Nucleus accumbens (tissue), 56 donors: ENCODE results near the gene AADAT.
A peak's percentile ranks its signal among the peaks of the same experiment; 100 is the strongest.
"Not testable (repeated sequence)": the region's sequence is repeated elsewhere in the genome, so short reads cannot be mapped to it uniquely, and the experiment has no call there.

Experiments
- DNase-seq, 56 donors: peaks; one replicate each; lab custom pipeline; 2025; lab: John Stamatoyannopoulos, UW

Gene AADAT

GRCh38 chr4:170091069-170091696, 1.4 kb upstream of the AADAT start:
- no peak for DNase-seq

DNA sequence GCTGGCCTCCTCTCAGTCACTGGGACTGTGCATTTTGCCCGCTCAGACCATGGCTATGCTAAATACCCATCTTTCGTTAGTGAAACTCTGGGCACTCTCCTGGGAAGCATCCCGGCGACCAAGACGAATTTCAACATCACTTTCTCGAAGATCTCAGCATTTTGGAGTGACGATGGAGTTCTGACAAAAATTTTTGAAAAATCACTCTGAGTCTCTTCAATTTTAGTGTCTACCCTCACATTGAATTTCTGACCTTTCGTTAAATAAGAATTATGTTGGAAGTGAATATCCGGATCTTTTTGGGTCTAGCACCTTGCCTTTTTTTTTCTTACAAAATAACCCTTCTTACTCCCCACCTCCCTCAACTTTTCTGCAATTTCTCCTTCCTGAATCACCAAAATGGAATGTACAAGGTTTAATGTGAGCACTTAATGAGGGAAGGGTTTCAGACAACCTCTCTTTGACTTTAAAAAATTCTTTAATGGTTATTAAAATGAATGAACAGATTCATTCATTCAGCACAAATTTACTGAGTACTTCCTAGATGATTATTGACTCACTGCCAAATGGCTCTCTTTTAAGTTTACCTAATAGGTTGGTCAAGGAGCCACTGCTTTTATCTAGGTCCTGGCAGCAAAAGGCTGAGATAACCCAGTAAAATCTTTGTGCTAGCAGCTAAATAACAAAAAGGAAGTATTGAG, 746 bp upstream of the AADAT start:
- DNase-seq: no peak

GRCh38 chr4:170089274-170089667, 485 bp downstream of the AADAT start:
- DNase-seq: peak in 50 of 56 donors; percentile 4 to 80 (median 46)

GRCh38 chr4:170088716-170089115, 1.0 kb downstream of the AADAT start:
- no peak for DNase-seq

DNA sequence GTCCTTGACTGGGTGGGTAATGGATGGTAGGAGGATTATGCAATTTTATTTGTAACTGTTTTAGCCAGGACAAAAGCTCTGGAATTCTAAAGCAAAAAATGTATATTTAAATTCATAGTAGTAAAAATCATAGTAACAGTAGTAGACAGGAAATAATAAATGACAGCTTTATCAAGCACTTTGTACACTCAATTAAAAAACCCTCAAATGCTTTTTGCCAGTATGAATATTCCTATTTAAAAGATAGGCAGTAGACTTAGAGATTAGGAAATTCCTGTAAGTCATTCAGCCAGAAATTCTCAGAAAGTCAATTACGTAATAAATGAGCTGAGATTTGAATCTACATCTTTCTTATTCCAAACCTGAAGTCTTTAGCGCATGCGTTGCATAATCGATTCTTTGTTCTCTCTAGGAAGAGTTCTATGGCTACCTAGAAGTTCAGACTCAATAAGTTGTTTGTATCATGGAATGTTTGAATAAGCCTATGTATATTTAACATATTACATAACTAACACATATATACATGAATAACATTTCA, 2.5 kb downstream of the AADAT start:
- no peak for DNase-seq

GRCh38 chr4:170083541-170083940, 6.2 kb downstream of the AADAT start:
- no peak for DNase-seq

DNA sequence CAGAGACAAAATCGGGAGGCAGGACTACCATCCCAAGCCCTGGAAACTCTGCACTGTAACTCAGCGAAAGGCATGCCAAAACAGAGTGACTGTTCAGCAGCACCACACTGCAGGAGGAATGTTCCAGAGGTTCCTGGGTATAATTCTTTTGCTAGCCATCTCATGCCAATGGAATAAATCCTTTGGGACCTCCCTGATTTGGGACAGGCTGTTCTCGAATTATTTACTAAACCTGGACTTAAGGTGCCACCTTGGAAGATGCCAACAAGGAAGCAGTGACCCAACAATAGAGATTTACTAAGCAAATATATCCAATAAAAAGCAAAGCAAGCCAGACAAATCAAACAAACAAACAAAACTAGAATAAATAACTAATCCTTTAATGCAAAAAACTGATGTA, 9.3 kb downstream of the AADAT start:
- no peak for DNase-seq

DNA sequence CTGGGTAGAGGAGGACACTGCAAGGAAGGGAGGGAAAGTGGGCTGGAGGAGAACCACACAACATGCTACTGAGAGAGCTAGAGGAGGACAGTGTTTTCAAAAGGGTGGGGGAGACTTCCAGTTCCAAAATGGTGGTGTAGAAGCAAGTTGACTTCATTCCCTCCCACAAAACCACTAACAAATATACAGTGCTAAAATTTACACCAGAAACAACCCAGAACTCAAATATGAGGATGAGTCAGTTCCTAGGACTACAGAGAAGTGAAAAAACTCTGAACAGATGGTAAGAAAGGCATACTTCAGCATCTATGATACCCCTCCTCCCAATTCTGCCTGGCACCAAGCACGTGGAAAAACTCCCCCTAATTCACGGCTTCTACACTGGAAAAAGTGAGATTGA, 9.8 kb downstream of the AADAT start:
- DNase-seq: no peak

DNA sequence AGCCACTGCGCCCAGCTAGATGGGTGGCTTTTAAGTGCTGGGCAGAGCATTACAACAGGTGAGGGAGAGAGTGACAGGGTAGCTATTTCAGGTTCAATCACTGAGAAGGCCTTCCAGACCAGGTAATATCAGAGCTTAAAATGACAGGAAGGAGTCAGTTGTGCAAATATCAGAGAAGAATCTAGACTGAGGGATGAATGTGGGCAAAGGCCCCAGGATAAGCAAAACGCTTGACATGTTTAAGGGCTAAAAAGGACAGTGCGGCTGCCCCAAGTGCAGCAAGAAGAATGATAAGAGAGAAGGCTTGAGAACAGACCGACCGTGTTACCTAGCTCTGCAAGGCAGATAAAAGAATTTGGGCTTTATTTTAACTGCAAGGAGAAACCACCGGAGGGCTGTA, 18.6 kb downstream of the AADAT start:
- no peak for DNase-seq

- no peak for DNase-seq
Measured at GRCh38 chr4:170068438-170069128, 21.2 kb downstream of the AADAT start.

DNA sequence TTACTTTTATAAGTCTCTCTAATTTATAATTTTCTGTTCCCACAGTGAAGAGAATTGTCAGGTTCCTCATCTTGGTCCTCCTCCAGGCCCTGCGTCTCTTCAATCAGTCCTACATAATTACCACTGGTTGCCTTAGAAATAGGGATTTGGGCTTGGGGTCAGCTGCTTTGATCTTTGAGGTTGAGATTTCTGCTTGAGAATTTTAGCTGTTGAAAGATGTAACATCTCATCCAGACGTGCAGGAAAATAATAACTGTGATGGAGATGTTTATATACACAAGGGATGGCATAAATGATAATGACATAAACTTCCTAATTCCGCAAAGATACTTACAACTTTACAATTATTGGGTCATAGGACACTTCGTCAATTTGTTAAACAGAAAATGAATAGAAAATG, 30.3 kb downstream of the AADAT start:
- DNase-seq: no peak

DNA sequence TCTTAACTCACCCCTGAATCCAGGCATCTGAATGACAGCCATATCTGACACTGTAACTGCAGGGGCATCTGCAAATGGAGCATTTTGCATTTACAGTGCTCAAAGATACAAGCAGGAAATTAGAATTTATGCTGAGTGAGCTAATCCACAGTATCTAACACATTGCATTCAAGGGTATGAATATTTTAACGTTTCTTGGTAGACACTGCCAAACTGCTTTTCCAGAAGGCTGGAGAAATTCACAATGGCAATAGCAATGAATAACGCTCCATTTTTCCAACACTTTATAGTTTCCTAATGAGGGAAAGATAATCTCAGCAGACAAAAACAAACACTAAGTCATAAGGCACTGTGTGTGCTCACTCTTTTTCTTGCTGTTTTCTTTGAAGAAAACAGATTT, 30.9 kb downstream of the AADAT start:
- DNase-seq: no peak

DNA sequence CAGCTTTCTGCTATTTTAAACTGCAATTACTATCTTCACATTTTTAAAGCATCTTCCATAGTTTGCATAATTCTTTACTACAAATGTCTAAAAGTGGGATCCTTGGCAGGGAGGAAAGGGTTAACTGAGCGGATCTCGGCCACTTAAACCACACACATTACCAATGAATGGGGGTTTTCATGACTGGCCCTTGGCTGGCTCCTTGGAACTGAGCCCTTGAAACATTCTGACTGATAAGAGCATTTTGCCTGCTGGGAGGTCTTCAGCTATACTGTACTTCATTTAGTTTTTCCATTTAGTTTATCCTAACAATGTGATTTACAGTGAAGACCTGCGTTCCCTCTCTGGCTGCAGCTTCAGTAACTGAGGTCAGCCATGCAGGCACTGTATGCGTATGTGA, 31.9 kb downstream of the AADAT start:
- DNase-seq: no peak

DNA sequence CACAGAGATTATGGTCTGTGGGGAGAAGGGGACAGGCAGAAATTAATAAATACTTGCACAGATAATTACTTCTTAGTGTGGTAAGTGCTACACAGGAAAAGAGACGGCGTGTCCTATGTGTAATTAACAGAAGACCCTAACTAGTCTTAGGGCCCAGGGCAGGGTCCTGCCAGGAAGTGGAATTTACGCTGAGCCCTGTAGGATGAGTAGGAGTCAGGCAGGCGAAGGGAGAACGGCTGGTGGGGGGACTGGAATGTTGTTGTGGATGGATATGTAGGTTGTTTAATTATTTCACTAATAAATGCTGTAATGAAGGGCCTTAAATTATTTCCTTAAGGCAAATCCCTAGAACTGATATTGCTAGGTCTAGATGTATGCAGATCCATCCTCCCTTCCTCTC, 36.8 kb downstream of the AADAT start:
- DNase-seq: no peak

DNA sequence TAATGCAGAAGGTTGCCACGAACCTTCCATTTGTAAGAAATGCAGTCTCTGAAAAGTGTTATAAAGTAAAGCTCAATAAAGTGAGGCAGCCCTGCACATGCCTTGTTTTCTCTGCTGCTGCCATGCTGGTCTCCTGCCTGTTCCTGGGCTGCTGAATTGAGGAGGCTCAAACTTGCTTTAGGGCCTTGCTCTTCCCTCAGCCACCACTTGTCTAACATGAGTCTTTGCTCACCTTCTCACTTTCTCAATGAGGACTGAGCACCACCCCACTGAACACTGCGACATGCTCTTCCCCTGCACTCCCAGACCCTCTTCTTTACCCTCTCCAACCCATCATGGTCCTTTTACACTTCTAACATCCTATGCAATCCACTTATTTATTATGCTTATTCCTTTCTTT, 38.4 kb downstream of the AADAT start:
- no peak for DNase-seq

- peak in 8 of 56 donors; percentile 6 to 62 (median 12) for DNase-seq
Measured at GRCh38 chr4:170049766-170050165, 40.0 kb downstream of the AADAT start.

GRCh38 chr4:170047771-170048354, 41.9 kb downstream of the AADAT start:
- DNase-seq: peak in 30 of 56 donors; percentile 1 to 84 (median 18)

- not testable (repeated sequence) for DNase-seq
Measured at GRCh38 chr4:170046156-170046555, 43.6 kb downstream of the AADAT start.

DNA sequence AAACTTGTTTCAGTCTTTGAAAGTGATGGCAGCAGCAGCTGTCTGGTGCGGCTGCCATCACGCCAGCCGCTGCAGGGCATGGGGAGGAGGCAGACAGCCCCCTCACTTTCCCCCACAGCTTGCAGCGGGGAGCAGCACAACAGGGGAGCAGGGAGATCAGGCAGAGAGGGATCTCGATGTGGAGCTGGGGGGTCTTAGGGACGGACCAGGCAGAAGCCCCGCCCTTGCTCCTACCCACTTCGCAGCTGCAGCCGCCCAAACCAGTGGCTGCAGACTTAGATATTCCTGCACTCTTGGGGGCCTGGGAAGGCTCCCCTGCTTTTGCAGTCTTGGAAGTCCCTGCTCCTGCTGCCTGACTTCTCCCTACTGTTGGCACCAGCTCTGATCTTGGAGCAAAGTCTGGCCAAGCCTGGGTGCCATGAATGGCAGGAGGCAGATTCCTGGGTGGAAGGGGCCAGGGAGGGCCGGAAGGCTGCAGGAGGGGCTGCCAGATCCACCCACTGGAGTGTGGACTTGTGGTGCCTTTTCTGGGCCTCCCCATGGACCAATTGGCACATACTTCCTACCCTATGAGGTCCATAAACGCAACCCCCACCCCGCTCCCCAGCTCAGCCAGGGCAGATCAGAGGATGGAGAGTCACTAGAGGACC, 49.6 kb downstream of the AADAT start:
- DNase-seq: no peak

GRCh38 chr4:170038769-170039168, 51.0 kb downstream of the AADAT start:
- no peak for DNase-seq

GRCh38 chr4:170038232-170038631, 51.5 kb downstream of the AADAT start:
- DNase-seq: no peak
